ENCODE measurements around the gene PSAT1. TPM values are rescaled to one million over a fixed set of nuclear protein-coding genes. Genes with fewer than 3 reads are reported as not detected.

PSAT1 gene
- polyA plus RNA-seq, 1 donor (not counting 4 experiments of a cell fraction or from before 2014, with no cell fraction given) = 88.9 TPM

GRCh38 chr9:78304357-78304756 lies 7.4 kb downstream of the PSAT1 start:
- H2AFZ ChIP-seq (ENCODE audit: control insufficient read depth, low read length) = no peak overlapping the region
- peaks cover 3 to 58% of the 10 kb centered on the region in 2 experiments for H3K36me3 ChIP-seq (ENCODE audit: control insufficient read depth in 2 of 2, extremely low read depth in 1 of 2, insufficient read depth in 2 of 2, low read length in 2 of 2)

GRCh38 chr9:78306222-78307076 lies 9.5 kb downstream of the PSAT1 start:
- DNase-seq (ENCODE audit: low read depth, low spot score) (no peak), FAIRE-seq (no peak)
- Histone ChIP-seq H3K27me3 (ENCODE audit: control insufficient read depth, extremely low read depth, insufficient read depth, low read length) (no peaks in the 10 kb centered on the region), H3K36me3 (ENCODE audit: control insufficient read depth in 2 of 2, extremely low read depth in 1 of 2, insufficient read depth in 2 of 2, low read length in 2 of 2) (peaks cover 5 to 50% of the 10 kb centered on the region in 2 experiments), H3K4me3 (ENCODE audit: control insufficient read depth in 2 of 3, extremely low read depth in 1 of 3, insufficient read depth in 2 of 3, low read depth in 1 of 3, low read length in 3 of 3) (no peak overlapping the region), H3K4me1 (ENCODE audit: control insufficient read depth, extremely low read depth, insufficient read depth, low read length) (no peaks in the 10 kb centered on the region), H3K9me3 (ENCODE audit: control insufficient read depth, low read depth, low read length) (no peaks in the 10 kb centered on the region), H3K4me2 (ENCODE audit: control insufficient read depth, extremely low read depth, insufficient read depth, low read depth, low read length) (no peak overlapping the region), H4K20me1 (ENCODE audit: control insufficient read depth, extremely low read depth, insufficient read depth, low read length) (no peaks in the 10 kb centered on the region), H3K9ac (ENCODE audit: control insufficient read depth, extremely low read depth, insufficient read depth, low read length) (no peak overlapping the region), H3K27ac (ENCODE audit: control insufficient read depth, insufficient read depth, low read length) (no peak overlapping the region), H3K9me1 (ENCODE audit: control insufficient read depth, extremely low read depth, insufficient read depth, low read length) (peaks cover 4% of the 10 kb centered on the region), H2AFZ (ENCODE audit: control insufficient read depth, low read length) (no peak overlapping the region), H3K79me2 (ENCODE audit: control insufficient read depth, insufficient read depth, low read length) (no peaks in the 10 kb centered on the region)
- TF ChIP-seq EZH2 (IDR thresholded peaks at IDR 0.05; ENCODE audit: low read length) = no peak
- no peak for TF ChIP-seq CTCF (optimal IDR thresholded peaks at IDR 0.05 in 1 of 3, IDR thresholded peaks at IDR 0.05 in 1 of 3, conservative IDR thresholded peaks at IDR 0.05 in 1 of 3; ENCODE audit: extremely low read depth in 1 of 3, insufficient read depth in 2 of 3, low read length in 3 of 3)
- dilution Hi-C loops (cut with MboI; ENCODE audit: extremely low pct_ligation_motif_present, low sequenced_read_pairs) = no loop called here

More at GRCh38 chr9:78304357-78304756, 7.4 kb downstream of the PSAT1 start:
- no peaks in the 10 kb centered on the region for H4K20me1 ChIP-seq (ENCODE audit: control insufficient read depth, extremely low read depth, insufficient read depth, low read length)
- FAIRE-seq = no peak
- H3K9me3 ChIP-seq (ENCODE audit: control insufficient read depth, low read depth, low read length) = no peaks in the 10 kb centered on the region
- H3K79me2 ChIP-seq (ENCODE audit: control insufficient read depth, insufficient read depth, low read length) = peaks cover 3% of the 10 kb centered on the region
- H3K27me3 ChIP-seq (ENCODE audit: control insufficient read depth, extremely low read depth, insufficient read depth, low read length) = no peaks in the 10 kb centered on the region
- H3K9ac ChIP-seq (ENCODE audit: control insufficient read depth, extremely low read depth, insufficient read depth, low read length) = no peak overlapping the region
- no peaks in the 10 kb centered on the region for H3K4me1 ChIP-seq (ENCODE audit: control insufficient read depth, extremely low read depth, insufficient read depth, low read length)
- H3K27ac ChIP-seq (ENCODE audit: control insufficient read depth, insufficient read depth, low read length) = no peak overlapping the region
- dilution Hi-C loops (cut with MboI; ENCODE audit: extremely low pct_ligation_motif_present, low sequenced_read_pairs) = no loop called here
- H3K9me1 ChIP-seq (ENCODE audit: control insufficient read depth, extremely low read depth, insufficient read depth, low read length) = peaks cover 4% of the 10 kb centered on the region
- no peak overlapping the region for H3K4me2 ChIP-seq (ENCODE audit: control insufficient read depth, extremely low read depth, insufficient read depth, low read depth, low read length)
- no peak for DNase-seq (ENCODE audit: low read depth, low spot score)
- no peak overlapping the region for H3K4me3 ChIP-seq (ENCODE audit: control insufficient read depth in 2 of 3, extremely low read depth in 1 of 3, insufficient read depth in 2 of 3, low read depth in 1 of 3, low read length in 3 of 3)
- TF ChIP-seq CTCF (optimal IDR thresholded peaks at IDR 0.05 in 1 of 3, IDR thresholded peaks at IDR 0.05 in 1 of 3, conservative IDR thresholded peaks at IDR 0.05 in 1 of 3; ENCODE audit: extremely low read depth in 1 of 3, insufficient read depth in 2 of 3, low read length in 3 of 3) (no peak), EZH2 (IDR thresholded peaks at IDR 0.05; ENCODE audit: low read length) (no peak)

All from keratinocyte (primary cell).